GM18873 (cell line): ENCODE results near the gene LEPROT.
A peak's percentile ranks its signal among the peaks of the same experiment; 100 is the strongest.

ENCODE experiments used
- ATAC-seq: cut with Tn5 transposase; IDR thresholded peaks from one replicate; pipeline ENCODE4 v1.9.1; 2021; ENCODE audit warnings: mild to moderate bottlenecking, moderate library complexity, moderate number of reproducible peaks; ENCODE audit not compliant: unreplicated experiment, low FRiP score

LEPROT gene

GRCh38 chr1:65409816-65410326 is 10.6 kb upstream of the LEPROT start:
- ATAC-seq = no peak

GRCh38 chr1:65412256-65412983 is 8.0 kb upstream of the LEPROT start:
- ATAC-seq = no peak

- ATAC-seq = no peak
These were observed 7.5 kb upstream of the LEPROT start for GRCh38 chr1:65412984-65413375.

- no peak for ATAC-seq
These were observed 5.9 kb upstream of the LEPROT start for GRCh38 chr1:65414538-65414937.

- ATAC-seq = no peak
These were observed 3.7 kb upstream of the LEPROT start for GRCh38 chr1:65416767-65417166.

- ATAC-seq = no peak
These were observed 2.7 kb upstream of the LEPROT start for GRCh38 chr1:65417729-65418128.

GRCh38 chr1:65418522-65419185 is 1.8 kb upstream of the LEPROT start:
- ATAC-seq = no peak

- ATAC-seq = peak; percentile 88
These were observed 533 bp upstream of the LEPROT start for GRCh38 chr1:65419681-65420589.

- no peak for ATAC-seq
These were observed 1.0 kb downstream of the LEPROT start for GRCh38 chr1:65421351-65422025.

- no peak for ATAC-seq
These were observed 2.1 kb downstream of the LEPROT start for GRCh38 chr1:65422241-65423203.

- no peak for ATAC-seq
These were observed 3.6 kb downstream of the LEPROT start for GRCh38 chr1:65423884-65424572.

GRCh38 chr1:65424573-65424889 is 4.1 kb downstream of the LEPROT start:
- ATAC-seq = no peak

- ATAC-seq = no peak
These were observed 4.5 kb downstream of the LEPROT start for GRCh38 chr1:65425006-65425405.

GRCh38 chr1:65425697-65426096 is 5.2 kb downstream of the LEPROT start:
- ATAC-seq = no peak

GRCh38 chr1:65429078-65429477 is 8.6 kb downstream of the LEPROT start:
- ATAC-seq = no peak

GRCh38 chr1:65429806-65430205 is 9.3 kb downstream of the LEPROT start:
- no peak for ATAC-seq

GRCh38 chr1:65431111-65431705 is 10.7 kb downstream of the LEPROT start:
- ATAC-seq = no peak

- ATAC-seq = no peak
These were observed 12.4 kb downstream of the LEPROT start for GRCh38 chr1:65432918-65433317.
